Measurements from ENCODE around the gene DELE1.

DNA sequence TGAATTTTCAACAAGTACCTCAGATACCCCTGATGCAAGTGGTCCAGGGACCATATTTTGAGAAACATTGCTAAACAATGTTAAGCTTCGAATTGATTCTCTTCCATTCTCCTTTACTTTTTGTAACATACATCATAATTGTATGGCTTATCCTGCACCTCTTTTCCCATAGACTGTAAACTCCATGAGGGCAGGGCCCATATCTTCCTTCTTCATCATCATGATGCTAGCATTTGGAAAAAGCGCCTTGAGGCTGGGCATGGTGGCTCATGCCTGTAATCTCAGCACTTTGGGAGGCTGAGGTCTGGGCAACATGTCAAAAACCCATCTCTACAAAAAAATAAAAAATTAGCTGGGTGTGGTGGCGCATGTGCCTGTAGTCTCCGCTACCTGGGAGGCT lies 14.5 kb upstream of the DELE1 start:
- TF ChIP-seq POLR2A (IDR thresholded peaks at IDR 0.05) (no peak), CTCF (IDR thresholded peaks at IDR 0.05) (no peak), POLR2AphosphoS5 (IDR thresholded peaks at IDR 0.05) (no peak)

All from suprapubic skin (tissue), 4 donors.